ENCODE results near the gene EPB41L5. TPM values are rescaled to one million over a fixed set of nuclear protein-coding genes. Genes with fewer than 3 reads are reported as not detected.

The EPB41L5 gene
- polyA plus RNA-seq, 1 donor (not counting 4 experiments of a cell fraction or from before 2014, with no cell fraction given) = 17.8 TPM

GRCh38 chr2:119982506-119982905 lies 30.4 kb upstream of the EPB41L5 start:
- TF ChIP-seq EZH2 (IDR thresholded peaks at IDR 0.05; ENCODE audit: low read length) = no peak
- TF ChIP-seq CTCF (optimal IDR thresholded peaks at IDR 0.05 in 1 of 3, IDR thresholded peaks at IDR 0.05 in 1 of 3, conservative IDR thresholded peaks at IDR 0.05 in 1 of 3; ENCODE audit: extremely low read depth in 1 of 3, insufficient read depth in 2 of 3, low read length in 3 of 3) = no peak
- Histone ChIP-seq H3K9me3 (ENCODE audit: control insufficient read depth, low read depth, low read length) (no peaks in the 10 kb centered on the region), H3K9me1 (ENCODE audit: control insufficient read depth, extremely low read depth, insufficient read depth, low read length) (no peaks in the 10 kb centered on the region), H3K27me3 (ENCODE audit: control insufficient read depth, extremely low read depth, insufficient read depth, low read length) (no peaks in the 10 kb centered on the region), H3K4me2 (ENCODE audit: control insufficient read depth, extremely low read depth, insufficient read depth, low read depth, low read length) (no peak overlapping the region), H4K20me1 (ENCODE audit: control insufficient read depth, extremely low read depth, insufficient read depth, low read length) (no peaks in the 10 kb centered on the region), H3K36me3 (ENCODE audit: control insufficient read depth in 2 of 2, extremely low read depth in 1 of 2, insufficient read depth in 2 of 2, low read length in 2 of 2) (no peaks in the 10 kb centered on the region), H3K4me1 (ENCODE audit: control insufficient read depth, extremely low read depth, insufficient read depth, low read length) (no peaks in the 10 kb centered on the region), H3K79me2 (ENCODE audit: control insufficient read depth, insufficient read depth, low read length) (no peaks in the 10 kb centered on the region), H3K9ac (ENCODE audit: control insufficient read depth, extremely low read depth, insufficient read depth, low read length) (no peak overlapping the region), H3K27ac (ENCODE audit: control insufficient read depth, insufficient read depth, low read length) (no peak overlapping the region), H3K4me3 (ENCODE audit: control insufficient read depth in 2 of 3, extremely low read depth in 1 of 3, insufficient read depth in 2 of 3, low read depth in 1 of 3, low read length in 3 of 3) (no peak overlapping the region), H2AFZ (ENCODE audit: control insufficient read depth, low read length) (no peak overlapping the region)
- no peak for FAIRE-seq
- dilution Hi-C loops (cut with MboI; ENCODE audit: extremely low pct_ligation_motif_present, low sequenced_read_pairs) = no loop called here
- no peak for DNase-seq (ENCODE audit: low read depth, low spot score)

- TF ChIP-seq EZH2 (IDR thresholded peaks at IDR 0.05; ENCODE audit: low read length) (no peak), CTCF (optimal IDR thresholded peaks at IDR 0.05 in 1 of 3, IDR thresholded peaks at IDR 0.05 in 1 of 3, conservative IDR thresholded peaks at IDR 0.05 in 1 of 3; ENCODE audit: extremely low read depth in 1 of 3, insufficient read depth in 2 of 3, low read length in 3 of 3) (no peak)
- Histone ChIP-seq H3K9me1 (ENCODE audit: control insufficient read depth, extremely low read depth, insufficient read depth, low read length) (no peaks in the 10 kb centered on the region), H3K9me3 (ENCODE audit: control insufficient read depth, low read depth, low read length) (no peaks in the 10 kb centered on the region), H2AFZ (ENCODE audit: control insufficient read depth, low read length) (no peak overlapping the region), H3K27ac (ENCODE audit: control insufficient read depth, insufficient read depth, low read length) (no peak overlapping the region), H3K36me3 (ENCODE audit: control insufficient read depth in 2 of 2, extremely low read depth in 1 of 2, insufficient read depth in 2 of 2, low read length in 2 of 2) (no peaks in the 10 kb centered on the region), H3K4me3 (ENCODE audit: control insufficient read depth in 2 of 3, extremely low read depth in 1 of 3, insufficient read depth in 2 of 3, low read depth in 1 of 3, low read length in 3 of 3) (no peak overlapping the region), H3K27me3 (ENCODE audit: control insufficient read depth, extremely low read depth, insufficient read depth, low read length) (no peaks in the 10 kb centered on the region), H3K79me2 (ENCODE audit: control insufficient read depth, insufficient read depth, low read length) (no peaks in the 10 kb centered on the region), H4K20me1 (ENCODE audit: control insufficient read depth, extremely low read depth, insufficient read depth, low read length) (no peaks in the 10 kb centered on the region), H3K4me1 (ENCODE audit: control insufficient read depth, extremely low read depth, insufficient read depth, low read length) (no peaks in the 10 kb centered on the region), H3K4me2 (ENCODE audit: control insufficient read depth, extremely low read depth, insufficient read depth, low read depth, low read length) (no peak overlapping the region), H3K9ac (ENCODE audit: control insufficient read depth, extremely low read depth, insufficient read depth, low read length) (no peak overlapping the region)
- no peak for FAIRE-seq
- dilution Hi-C loops (cut with MboI; ENCODE audit: extremely low pct_ligation_motif_present, low sequenced_read_pairs) = no loop called here
- DNase-seq (ENCODE audit: low read depth, low spot score) = no peak
Measured at GRCh38 chr2:119983108-119983507, 29.8 kb upstream of the EPB41L5 start.

Data from keratinocyte (primary cell).